NCI-H2107 treated with DMSO at 0.1 percent for 48 hours (cell line): ENCODE results near the gene OIT3.
"Not testable (repeated sequence)": the region's sequence is repeated elsewhere in the genome, so short reads cannot be mapped to it uniquely, and the experiment has no call there.

Source experiments
- DNase-seq: peaks from one replicate; lab custom pipeline; 2025; ENCODE audit not compliant: unreplicated experiment; lab: John Stamatoyannopoulos, UW

The OIT3 gene

DNA sequence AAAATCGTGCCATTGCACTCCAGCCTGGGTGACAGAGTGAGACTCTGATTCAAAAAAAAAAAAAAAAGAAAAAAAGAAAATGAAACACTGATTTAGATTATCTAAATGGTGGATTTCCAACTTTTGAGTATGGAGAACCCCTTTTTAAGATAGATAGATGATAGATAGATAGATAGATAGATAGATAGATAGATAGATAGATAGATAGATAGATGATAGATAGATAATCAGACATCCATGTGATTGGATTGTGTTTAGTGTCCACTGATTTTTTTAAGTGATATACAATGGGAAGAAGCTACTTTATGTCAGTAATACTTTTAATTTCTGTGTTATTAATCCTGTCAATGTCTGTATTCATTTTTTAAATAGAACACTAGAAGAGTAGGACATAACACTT, 6.0 kb downstream of the OIT3 start:
- no peak for DNase-seq

- not testable (repeated sequence) for DNase-seq
Observed at GRCh38 chr10:72903941-72904446, 10.5 kb downstream of the OIT3 start.

- DNase-seq = no peak
Observed at GRCh38 chr10:72904806-72905205, 11.3 kb downstream of the OIT3 start.

- DNase-seq = no peak
Observed at GRCh38 chr10:72906446-72906845, 12.9 kb downstream of the OIT3 start.

GRCh38 chr10:72910705-72911104, 17.2 kb downstream of the OIT3 start:
- DNase-seq = no peak

DNA sequence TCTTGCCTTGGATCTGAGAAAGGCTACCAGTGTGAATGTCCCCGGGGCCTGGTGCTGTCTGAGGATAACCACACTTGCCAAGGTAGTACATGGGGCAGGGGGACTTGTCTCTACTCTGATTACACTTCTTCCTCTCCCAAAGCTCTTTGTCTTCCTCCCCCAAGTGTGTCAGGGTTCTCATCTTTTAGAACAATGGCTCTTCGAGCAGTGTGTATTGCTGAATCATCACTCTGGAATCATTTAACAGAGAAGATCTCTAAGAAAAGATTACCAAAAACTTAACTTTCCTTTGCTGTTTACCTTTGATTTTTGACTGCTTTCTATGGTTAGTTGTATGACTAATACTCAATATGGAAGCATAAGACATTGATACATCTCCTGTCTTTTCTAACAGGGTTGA, 18.2 kb downstream of the OIT3 start:
- no peak for DNase-seq

GRCh38 chr10:72912736-72913135, 19.2 kb downstream of the OIT3 start:
- DNase-seq = no peak

DNA sequence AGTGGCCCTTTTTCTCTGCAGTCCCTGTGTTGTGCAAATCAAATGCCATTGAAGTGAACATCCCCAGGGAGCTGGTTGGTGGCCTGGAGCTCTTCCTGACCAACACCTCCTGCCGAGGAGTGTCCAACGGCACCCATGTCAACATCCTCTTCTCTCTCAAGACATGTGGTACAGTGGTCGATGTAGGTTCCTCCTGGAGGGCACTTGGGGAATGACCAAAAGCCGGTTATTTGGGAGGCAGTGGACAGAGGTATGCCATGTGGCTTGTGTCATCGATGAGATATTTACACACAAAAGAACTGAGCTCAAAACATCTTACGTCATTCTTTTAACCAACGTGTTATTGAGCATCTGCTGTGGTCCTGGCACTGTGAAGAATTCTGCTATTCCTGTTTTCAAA, 19.7 kb downstream of the OIT3 start:
- no peak for DNase-seq

GRCh38 chr10:72917201-72917600, 23.7 kb downstream of the OIT3 start:
- DNase-seq = not testable (repeated sequence)

DNA sequence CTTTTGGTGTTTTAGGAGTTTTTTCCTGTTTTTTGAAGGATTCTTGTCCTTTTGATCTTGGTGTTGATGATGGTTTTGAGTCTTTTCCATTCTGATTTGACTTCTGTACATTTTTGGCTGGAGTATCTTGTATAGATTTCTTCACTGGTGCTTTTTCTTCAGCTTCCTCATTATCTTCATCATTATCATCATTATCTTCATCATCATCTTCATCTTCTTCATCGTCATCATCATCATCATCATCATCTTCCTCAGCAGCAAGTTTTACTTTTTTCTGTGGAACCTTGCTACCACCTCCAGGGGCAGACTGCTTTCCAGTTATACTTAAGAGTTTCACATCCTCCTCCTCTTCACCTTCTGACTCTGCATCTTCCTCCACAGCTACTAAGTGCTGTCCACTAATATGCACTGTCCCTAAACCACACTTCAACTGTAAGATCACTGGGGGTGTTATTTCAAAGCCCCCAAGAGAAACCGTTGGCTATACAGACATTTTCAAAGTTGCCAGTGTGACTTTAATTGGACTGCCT, 24.3 kb downstream of the OIT3 start:
- not testable (repeated sequence) for DNase-seq

DNA sequence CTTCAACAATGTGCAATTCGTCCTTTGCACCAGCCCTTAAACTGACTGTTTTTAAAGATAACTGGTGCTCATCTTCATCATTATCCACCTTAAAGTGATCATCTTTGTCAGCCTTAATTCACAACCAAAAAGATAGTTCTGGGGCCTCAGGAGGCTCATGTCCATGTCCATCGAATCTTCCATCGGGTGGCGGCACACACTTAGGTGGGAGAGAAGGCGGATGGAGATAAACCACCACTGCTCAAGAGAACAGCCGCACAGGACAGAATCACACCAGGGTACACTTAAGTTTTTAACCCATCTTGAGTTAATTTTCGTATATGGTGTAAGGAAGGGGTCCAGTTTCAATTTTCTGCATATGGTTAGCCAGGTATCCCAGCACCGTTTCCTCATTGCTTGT, 24.8 kb downstream of the OIT3 start:
- no peak for DNase-seq

DNA sequence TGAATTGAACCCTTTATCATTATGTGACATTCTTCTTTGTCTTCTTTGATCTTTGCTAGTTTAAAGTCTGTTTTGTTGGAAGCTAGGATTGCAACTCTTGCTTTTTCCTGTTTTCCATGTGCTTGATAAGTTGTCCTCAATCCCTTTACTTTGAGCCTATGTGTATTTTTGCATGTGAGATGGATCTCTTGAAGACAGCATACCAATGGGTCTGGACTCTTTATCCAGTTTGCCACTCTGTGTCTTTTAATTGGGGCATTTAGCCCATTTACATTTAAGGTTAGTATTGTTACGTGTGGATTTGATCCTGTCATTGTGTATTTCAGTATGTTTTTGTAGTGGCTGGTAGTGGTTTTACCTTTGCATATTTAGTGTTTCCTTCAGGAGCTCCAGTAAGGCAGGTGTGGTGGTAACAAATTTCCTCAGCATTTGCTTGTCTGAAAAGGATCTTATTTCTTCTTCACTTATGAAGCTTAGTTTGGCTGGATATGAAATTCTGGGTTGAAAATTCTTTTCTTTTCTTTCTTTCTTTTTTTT, 27.7 kb downstream of the OIT3 start:
- not testable (repeated sequence) for DNase-seq

DNA sequence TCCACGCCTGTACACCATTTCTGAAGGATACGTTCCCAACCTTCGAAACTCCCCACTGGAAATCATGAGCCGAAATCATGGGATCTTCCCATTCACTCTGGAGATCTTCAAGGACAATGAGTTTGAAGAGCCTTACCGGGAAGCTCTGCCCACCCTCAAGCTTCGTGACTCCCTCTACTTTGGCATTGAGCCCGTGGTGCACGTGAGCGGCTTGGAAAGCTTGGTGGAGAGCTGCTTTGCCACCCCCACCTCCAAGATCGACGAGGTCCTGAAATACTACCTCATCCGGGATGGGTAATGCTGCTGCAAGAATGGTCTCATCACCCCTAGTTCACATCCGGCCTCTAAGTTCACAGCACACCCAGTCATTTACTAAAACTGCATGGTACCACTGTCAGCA, 30.8 kb downstream of the OIT3 start:
- DNase-seq = no peak

DNA sequence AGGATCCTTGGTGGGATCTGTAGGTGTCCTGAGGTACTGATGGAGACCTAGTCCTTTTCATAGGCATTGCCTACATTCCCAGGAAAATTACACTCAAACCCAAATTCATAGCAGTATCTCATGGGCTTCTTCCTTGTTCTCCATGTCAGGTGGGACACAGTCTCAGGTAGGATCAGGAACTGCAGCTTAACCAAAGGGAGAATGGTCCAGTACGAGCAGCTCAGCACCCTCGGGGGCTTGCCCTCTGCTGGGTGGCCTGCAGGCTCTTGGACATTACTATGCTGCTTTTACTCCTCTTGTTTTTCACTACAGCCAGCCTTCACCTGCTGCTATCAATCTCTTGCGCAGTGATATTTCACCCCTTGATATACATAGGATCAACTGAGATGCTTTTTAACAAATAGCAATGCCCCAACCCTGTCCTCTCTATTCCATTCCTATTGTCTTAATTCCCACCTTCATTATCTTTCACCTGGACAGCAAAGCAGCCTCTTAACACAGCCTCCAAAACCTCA, 32.5 kb downstream of the OIT3 start:
- no peak for DNase-seq

DNA sequence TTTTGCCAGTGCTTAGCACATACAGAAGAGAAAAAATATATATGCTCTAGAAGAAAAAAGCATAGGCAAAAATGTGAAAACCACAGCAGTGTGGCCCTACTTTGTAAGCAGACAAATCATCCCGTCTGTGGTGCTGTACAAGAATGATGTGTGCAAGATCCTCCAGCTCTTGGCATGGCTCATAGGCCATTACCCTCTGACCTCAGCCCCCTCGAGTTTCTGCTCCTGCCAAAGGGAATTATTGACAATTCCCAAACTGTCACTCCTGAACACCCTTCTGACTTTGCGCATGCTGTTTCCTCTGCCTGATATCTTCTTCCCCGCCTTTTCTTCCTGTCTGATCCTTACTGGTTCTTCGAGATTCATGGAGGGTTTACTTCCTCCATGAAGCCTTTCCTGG, 33.9 kb downstream of the OIT3 start:
- no peak for DNase-seq

- DNase-seq = no peak
Observed at GRCh38 chr10:72928798-72929197, 35.3 kb downstream of the OIT3 start.

- DNase-seq = no peak
Observed at GRCh38 chr10:72930276-72930675, 36.7 kb downstream of the OIT3 start.

DNA sequence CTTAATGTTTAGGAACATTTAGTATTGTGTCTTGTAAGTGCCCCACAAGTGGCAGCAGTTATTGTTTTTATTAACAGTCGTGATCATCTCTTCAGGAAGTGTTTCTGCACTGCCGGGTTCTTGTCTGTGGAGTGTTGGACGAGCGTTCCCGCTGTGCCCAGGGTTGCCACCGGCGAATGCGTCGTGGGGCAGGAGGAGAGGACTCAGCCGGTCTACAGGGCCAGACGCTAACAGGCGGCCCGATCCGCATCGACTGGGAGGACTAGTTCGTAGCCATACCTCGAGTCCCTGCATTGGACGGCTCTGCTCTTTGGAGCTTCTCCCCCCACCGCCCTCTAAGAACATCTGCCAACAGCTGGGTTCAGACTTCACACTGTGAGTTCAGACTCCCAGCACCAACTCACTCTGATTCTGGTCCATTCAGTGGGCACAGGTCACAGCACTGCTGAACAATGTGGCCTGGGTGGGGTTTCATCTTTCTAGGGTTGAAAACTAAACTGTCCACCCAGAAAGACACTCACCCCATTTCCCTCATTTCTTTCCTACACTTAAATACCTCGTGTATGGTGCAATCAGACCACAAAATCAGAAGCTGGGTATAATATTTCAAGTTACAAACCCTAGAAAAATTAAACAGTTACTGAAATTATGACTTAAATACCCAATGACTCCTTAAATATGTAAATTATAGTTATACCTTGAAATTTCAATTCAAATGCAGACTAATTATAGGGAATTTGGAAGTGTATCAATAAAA, 38.9 kb downstream of the OIT3 start:
- no peak for DNase-seq

DNA sequence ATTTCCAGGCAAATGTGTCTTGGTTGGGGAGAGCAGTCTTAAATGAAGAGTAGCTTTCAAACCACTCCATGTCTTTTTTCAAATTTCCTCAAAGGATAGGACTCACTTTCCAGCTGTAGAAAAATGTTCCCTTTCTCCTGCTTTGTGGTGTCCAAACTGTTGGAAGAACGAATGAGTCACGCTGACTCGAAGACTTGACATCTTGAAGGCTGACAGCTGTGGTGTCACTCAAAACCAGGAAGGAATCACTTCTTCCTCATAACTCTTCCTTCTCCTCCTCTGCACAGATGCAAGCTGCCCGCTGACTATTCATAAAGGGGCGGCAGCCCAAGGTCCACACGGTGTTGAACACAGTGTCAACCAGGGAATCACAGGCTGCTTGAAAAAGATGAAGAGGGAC, 41.8 kb downstream of the OIT3 start:
- no peak for DNase-seq

DNA sequence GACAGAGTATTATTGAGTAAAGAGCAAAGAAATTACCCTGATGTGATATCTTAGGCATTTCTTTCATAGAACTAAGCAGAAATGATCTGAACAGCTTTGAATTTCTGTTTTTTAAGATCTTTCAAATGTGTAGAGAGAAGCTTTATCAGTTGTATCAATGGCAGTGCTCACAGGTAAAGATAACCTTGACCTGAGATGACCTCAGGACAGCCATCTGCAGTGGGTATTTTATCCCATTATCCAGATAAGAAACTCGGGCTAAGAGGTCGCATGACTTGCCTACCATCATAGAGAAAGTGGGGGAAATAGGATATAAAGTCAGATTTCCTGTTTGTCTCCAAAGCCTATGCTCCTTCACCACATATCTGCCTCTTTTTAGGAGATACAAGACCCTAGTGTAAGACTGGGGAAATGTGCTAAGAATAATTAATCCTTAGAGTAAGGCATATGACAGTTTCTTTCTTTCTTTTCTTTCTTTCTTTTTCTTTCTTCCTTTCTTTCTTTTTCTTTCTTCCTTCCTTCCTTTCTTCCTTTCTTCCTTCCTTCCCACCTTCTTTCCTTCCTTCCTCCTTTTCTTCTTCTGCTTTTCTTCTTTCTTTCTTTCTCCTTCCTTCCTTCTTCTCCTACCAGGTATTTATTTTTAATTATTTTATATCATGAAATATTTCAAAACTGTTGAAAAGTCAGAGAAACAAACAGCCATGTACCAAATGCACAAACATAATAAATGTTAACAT, 50.1 kb downstream of the OIT3 start:
- DNase-seq = no peak

- DNase-seq = no peak
Observed at GRCh38 chr10:72946963-72947362, 53.4 kb downstream of the OIT3 start.

DNA sequence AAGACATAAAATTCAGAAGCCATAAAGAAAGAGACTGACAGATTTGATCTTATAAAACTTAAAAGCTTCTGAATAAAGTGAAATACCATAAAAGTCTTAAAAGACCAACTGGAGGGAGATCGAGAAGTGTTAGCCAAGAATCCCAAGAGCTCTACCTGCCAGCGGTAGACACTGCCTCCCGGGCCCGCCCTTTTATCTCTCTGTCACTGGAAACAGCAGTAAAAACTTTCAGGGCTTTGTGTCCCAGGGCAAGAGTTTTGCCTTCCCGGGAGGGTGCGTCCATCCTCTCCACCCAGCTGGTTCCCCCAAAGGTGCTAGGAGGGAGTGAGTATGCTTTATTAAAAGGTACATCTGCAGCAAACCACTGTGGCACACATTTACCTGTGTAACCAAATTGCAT, 55.2 kb downstream of the OIT3 start:
- DNase-seq = no peak
